HCT116 (cell line): ENCODE measurements around the gene UBASH3B. TPM values are rescaled to one million over a fixed set of nuclear protein-coding genes. Genes with fewer than 3 reads are reported as not detected.
A peak's percentile ranks its signal among the peaks of the same experiment; 100 is the strongest.

Experiments
- ATAC-seq: fragments of 200-7000 bp; cut with Tn5 transposase; 2 replicates; pipeline ENCODE4 v1.9.1; 2020; ENCODE audit warnings: mild to moderate bottlenecking, moderate library complexity
- BruUV-seq: library from RNA; stranded (reverse); fragments of 400-500 nt; replicated peaks from 2 replicates; lab custom pipeline; 2021; lab: Mats Ljungman, UMichigan
- CTCF ChIA-PET: fragments of 300-600 bp; sonication (Branson Sonifier 250); formaldehyde crosslinking; loops from one replicate; lab custom pipeline; 2021; ENCODE audit warnings: antibody characterized with exemption; lab: Charles Lee
- POLR2A ChIA-PET: fragments of 300-600, 350-600 bp; sonication (Branson Sonifier 250); formaldehyde crosslinking; loops from one replicate; lab custom pipeline; 2021; ENCODE audit warnings: antibody characterized with exemption; lab: Charles Lee
- RAD21 ChIA-PET, 2 experiments: fragments of 300-600 bp; sonication (Branson Sonifier 250); formaldehyde crosslinking; loops; one replicate each; lab custom pipeline; 2023; ENCODE audit warnings: low total read pairs in 2 of 2; ENCODE audit not compliant: uncharacterized antibody in 2 of 2, unreplicated experiment in 2 of 2, low non-redundant PET in 1 of 2; lab: Charles Lee
- DNase-seq: peaks from one replicate; pipeline ENCODE4 v3.0.0-alpha.2; 2010; ENCODE audit warnings: low read depth, low spot score
- H2AFZ ChIP-seq: fragments of 200-600 bp; shearing (Covaris generic), sonication (generic); 2 replicates; pipeline ENCODE4 v1.6.1; 2017; ENCODE audit warnings: low read depth, mixed run types, mixed read lengths, antibody characterized with exemption, low read length; ENCODE audit not compliant: poor library complexity, severe bottlenecking
- H3K27ac ChIP-seq: 2 replicates; pipeline ENCODE4 v1.5.1; 2012; ENCODE audit warnings: low read depth, low read length
- H3K27me3 ChIP-seq: fragments of 200-600 bp; sonication (generic); 2 replicates; pipeline ENCODE4 v1.6.1; 2016; ENCODE audit warnings: mixed run types, low read length, mixed read lengths; ENCODE audit not compliant: insufficient read depth
- H3K36me3 ChIP-seq, 2 experiments: fragments of 200-500 bp in 1 of 2; fragments of 200-600 bp in 1 of 2; sonication (Bioruptor generic) in 1 of 2; sonication (generic) in 1 of 2; 2 replicates each; pipeline versions ENCODE4 v1.5.1 to v1.6.1; 2014 to 2016; ENCODE audit warnings: low read length in 2 of 2, inconsistent platforms in 1 of 2, mixed read lengths in 1 of 2, mixed run types in 1 of 2; ENCODE audit not compliant: insufficient read depth in 2 of 2, control insufficient read depth in 1 of 2
- H3K4me1 ChIP-seq, 2 experiments: fragments of 200-600 bp in 1 of 2; sonication (generic) in 1 of 2; 2 replicates each; pipeline versions ENCODE4 v1.5.1 to v1.6.1; 2012 to 2017; ENCODE audit warnings: low read length in 2 of 2, inconsistent platforms in 1 of 2, mild to moderate bottlenecking in 1 of 2, mixed read lengths in 1 of 2, mixed run types in 1 of 2, moderate library complexity in 1 of 2; ENCODE audit not compliant: insufficient read depth in 2 of 2, control insufficient read depth in 1 of 2
- H3K4me2 ChIP-seq: fragments of 200-600 bp; sonication (generic); 2 replicates; pipeline ENCODE4 v1.6.1; 2017; ENCODE audit warnings: mixed run types, low read length, mixed read lengths
- H3K4me3 ChIP-seq, 2 experiments: fragments of 200-600 bp in 1 of 2; sonication (generic) in 1 of 2; replicated peaks in 1 of 2; 2 replicates each; pipeline ENCODE4 v1.5.1; 2011 to 2016; ENCODE audit warnings: low read length in 2 of 2, control low read depth in 1 of 2, low read depth in 1 of 2, mild to moderate bottlenecking in 1 of 2, mixed read lengths in 1 of 2, mixed run types in 1 of 2
- H3K79me2 ChIP-seq: fragments of 200-600 bp; sonication (generic); 2 replicates; pipeline ENCODE4 v1.6.1; 2017; ENCODE audit warnings: mild to moderate bottlenecking, mixed run types, low read length, moderate library complexity, mixed read lengths; ENCODE audit not compliant: insufficient read depth
- H3K9ac ChIP-seq: fragments of 200-600 bp; sonication (generic); 2 replicates; pipeline ENCODE4 v1.6.1; 2016; ENCODE audit warnings: low read length, mixed read lengths
- H3K9me2 ChIP-seq: fragments of 200-600 bp; sonication (generic), shearing (Covaris generic); 2 replicates; pipeline ENCODE4 v1.6.1; 2017; ENCODE audit warnings: mixed run types, mild to moderate bottlenecking, moderate library complexity; ENCODE audit not compliant: insufficient read depth
- H3K9me3 ChIP-seq, 2 experiments: fragments of 200-500 bp in 1 of 2; fragments of 200-600 bp in 1 of 2; sonication (Bioruptor generic) in 1 of 2; sonication (generic) in 1 of 2; 2 replicates each; pipeline ENCODE4 v1.6.1; 2014 to 2017; ENCODE audit warnings: low read length in 2 of 2, mixed read lengths in 2 of 2, inconsistent platforms in 1 of 2, low read depth in 1 of 2, mild to moderate bottlenecking in 1 of 2, mixed run types in 1 of 2, moderate library complexity in 1 of 2; ENCODE audit not compliant: control insufficient read depth in 1 of 2, insufficient read depth in 1 of 2
- H4K20me1 ChIP-seq: fragments of 200-600 bp; sonication (generic), shearing (Covaris generic); 2 replicates; pipeline ENCODE4 v1.6.1; 2017; ENCODE audit warnings: mixed run types, mild to moderate bottlenecking, moderate library complexity; ENCODE audit not compliant: insufficient read depth
- EGR1 ChIP-seq: IDR thresholded peaks from 2 replicates; pipeline ENCODE4 v1.6.1; 2012; ENCODE audit warnings: low read depth
- EZH2 ChIP-seq: fragments of 200-600 bp; sonication (generic); IDR thresholded peaks from 2 replicates; pipeline ENCODE4 v1.6.1; 2017; ENCODE audit warnings: antibody characterized with exemption, mixed run types
- FOSL1 ChIP-seq: IDR thresholded peaks from 2 replicates; pipeline ENCODE4 v1.6.1; 2012; ENCODE audit warnings: low read depth
- JUND ChIP-seq: IDR thresholded peaks from 2 replicates; pipeline ENCODE4 v1.6.1; 2012
- POLR2AphosphoS5 ChIP-seq: IDR thresholded peaks from 2 replicates; pipeline ENCODE4 v1.6.1; 2011; ENCODE audit warnings: mild to moderate bottlenecking, low read depth, low read length, moderate library complexity
- SIN3A ChIP-seq: IDR thresholded peaks from 2 replicates; pipeline ENCODE4 v1.6.1; 2012; ENCODE audit warnings: low read depth
- SP1 ChIP-seq: IDR thresholded peaks from 2 replicates; pipeline ENCODE4 v1.6.1; 2012; ENCODE audit warnings: low read depth
- SRF ChIP-seq: IDR thresholded peaks from 2 replicates; pipeline ENCODE4 v1.6.1; 2012; ENCODE audit warnings: low read depth
- ZFX ChIP-seq: fragments of 450-650 bp; IDR thresholded peaks from 2 replicates; pipeline ENCODE4 v1.6.1; 2017
- intact Hi-C: fragments of 100-400 bp; cut with micrococcal nuclease; formaldehyde crosslinking; loops from 2 replicates; pipeline ENCODE4 v1.10.0; 2022
- total RNA-seq: library from RNA; stranded (reverse); gene quantifications from one replicate; pipeline ENCODE4 v1.2.1, GENCODE V29; 2021; ENCODE audit not compliant: unreplicated experiment
- TF ChIP-seq, protein P1 (sequence below), 3 experiments: fragments of 200-600 bp in 1 of 3; sonication (generic) in 1 of 3; IDR thresholded peaks in 2 of 3; conservative IDR thresholded peaks in 1 of 3; 2 replicates each; pipeline ENCODE4 v1.5.1; 2012 to 2017; ENCODE audit warnings: low read depth in 2 of 3, low read length in 2 of 3, antibody characterized with exemption in 1 of 3, borderline replicate concordance in 1 of 3, control low read depth in 1 of 3, mild to moderate bottlenecking in 1 of 3, mixed read lengths in 1 of 3, mixed run types in 1 of 3, moderate library complexity in 1 of 3; ENCODE audit not compliant: insufficient read depth in 1 of 3

UBASH3B gene
- total RNA-seq, 1 experiment from 2014 or later = 40.3 TPM

GRCh38 chr11:122803306-122803705 lies 147.8 kb downstream of the UBASH3B start:
- Histone ChIP-seq H3K27me3 (no peaks in the 10 kb centered on the region), H3K9ac (0 out of 2 replicates have a peak overlapping the region, but pooled peaks have one; percentile 7), H3K4me1 (peaks cover 0 to 26% of the 10 kb centered on the region in 2 experiments; a peak in 1 of 4 replicates), H4K20me1 (no peaks in the 10 kb centered on the region), H2AFZ (no peak overlapping the region), H3K27ac (no peak overlapping the region), H3K79me2 (no peaks in the 10 kb centered on the region), H3K36me3 (peaks cover 4 to 15% of the 10 kb centered on the region in 2 experiments; a peak in 2 of 4 replicates), H3K9me3 (no peaks in the 10 kb centered on the region), H3K4me2 (peak overlapping the region; percentile 26; the same call in 1 of the 2 replicates), H3K9me2 (no peaks in the 10 kb centered on the region), H3K4me3 (no peak overlapping the region)
- ATAC-seq = peak; percentile 38
- ChIA-PET RAD21 (no interaction called here), POLR2A (no interaction called here), CTCF (no interaction called here)
- no peak for DNase-seq
- no peak for TF ChIP-seq SIN3A
- no peak for TF ChIP-seq SRF
- no peak for TF ChIP-seq EZH2
- TF ChIP-seq JUND = no peak
- TF ChIP-seq, protein P1, sequence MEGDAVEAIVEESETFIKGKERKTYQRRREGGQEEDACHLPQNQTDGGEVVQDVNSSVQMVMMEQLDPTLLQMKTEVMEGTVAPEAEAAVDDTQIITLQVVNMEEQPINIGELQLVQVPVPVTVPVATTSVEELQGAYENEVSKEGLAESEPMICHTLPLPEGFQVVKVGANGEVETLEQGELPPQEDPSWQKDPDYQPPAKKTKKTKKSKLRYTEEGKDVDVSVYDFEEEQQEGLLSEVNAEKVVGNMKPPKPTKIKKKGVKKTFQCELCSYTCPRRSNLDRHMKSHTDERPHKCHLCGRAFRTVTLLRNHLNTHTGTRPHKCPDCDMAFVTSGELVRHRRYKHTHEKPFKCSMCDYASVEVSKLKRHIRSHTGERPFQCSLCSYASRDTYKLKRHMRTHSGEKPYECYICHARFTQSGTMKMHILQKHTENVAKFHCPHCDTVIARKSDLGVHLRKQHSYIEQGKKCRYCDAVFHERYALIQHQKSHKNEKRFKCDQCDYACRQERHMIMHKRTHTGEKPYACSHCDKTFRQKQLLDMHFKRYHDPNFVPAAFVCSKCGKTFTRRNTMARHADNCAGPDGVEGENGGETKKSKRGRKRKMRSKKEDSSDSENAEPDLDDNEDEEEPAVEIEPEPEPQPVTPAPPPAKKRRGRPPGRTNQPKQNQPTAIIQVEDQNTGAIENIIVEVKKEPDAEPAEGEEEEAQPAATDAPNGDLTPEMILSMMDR (IDR thresholded peaks at IDR 0.05 in 2 of 3, conservative IDR thresholded peaks at IDR 0.05 in 1 of 3; ENCODE audit: borderline replicate concordance in 1 of 3, insufficient read depth in 1 of 3, low read depth in 2 of 3, low read length in 2 of 3) = no peak
- no peak for TF ChIP-seq EGR1
- TF ChIP-seq ZFX = no peak
- 0 out of 2 replicates have a peak, but pooled peaks have one; percentile 11 for TF ChIP-seq FOSL1
- intact Hi-C loops = no loop called here
- no TSS peak for BruUV-seq

GRCh38 chr11:122803716-122804115 lies 148.2 kb downstream of the UBASH3B start:
- H3K9me2 ChIP-seq = no peaks in the 10 kb centered on the region
- DNase-seq (no peak), ATAC-seq (peak; percentile 61)
- ChIA-PET CTCF (no interaction called here), RAD21 (no interaction called here), POLR2A (no interaction called here)
- H3K4me2 ChIP-seq = 0 out of 2 replicates have a peak overlapping the region, but pooled peaks have one; percentile 26
- no peaks in the 10 kb centered on the region for H3K79me2 ChIP-seq
- no peak overlapping the region for H3K4me3 ChIP-seq
- no TSS peak for BruUV-seq
- intact Hi-C loops = no loop called here
- peaks cover 3 to 15% of the 10 kb centered on the region in 2 experiments; a peak in 2 of 4 replicates for H3K36me3 ChIP-seq
- H3K27ac ChIP-seq = no peak overlapping the region
- H3K27me3 ChIP-seq = no peaks in the 10 kb centered on the region
- H3K9ac ChIP-seq = 0 out of 2 replicates have a peak overlapping the region, but pooled peaks have one; percentile 7
- TF ChIP-seq JUND (0 out of 2 replicates have a peak, but pooled peaks have one; percentile 23), FOSL1 (0 out of 2 replicates have a peak, but pooled peaks have one; percentile 2), POLR2AphosphoS5 (0 out of 2 replicates have a peak, but pooled peaks have one; percentile 21), ZFX (no peak), SRF (no peak), SP1 (0 out of 2 replicates have a peak, but pooled peaks have one; percentile 18), EGR1 (0 out of 2 replicates have a peak, but pooled peaks have one; percentile 27), SIN3A (no peak)
- peaks cover 0 to 30% of the 10 kb centered on the region in 2 experiments; a peak in 1 of 4 replicates for H3K4me1 ChIP-seq
- no peak overlapping the region for H2AFZ ChIP-seq
- H4K20me1 ChIP-seq = no peaks in the 10 kb centered on the region
- H3K9me3 ChIP-seq = no peaks in the 10 kb centered on the region
